Measurements from ENCODE around the gene THBS1. TPM values are rescaled to one million over a fixed set of nuclear protein-coding genes. Genes with fewer than 3 reads are reported as not detected.
A peak's percentile ranks its signal among the peaks of the same experiment; 100 is the strongest.

Gene THBS1
- total RNA-seq (2014; rRNA removed; shearing (Covaris generic)): 3,688 and 5,591 TPM in 2 replicates

DNA sequence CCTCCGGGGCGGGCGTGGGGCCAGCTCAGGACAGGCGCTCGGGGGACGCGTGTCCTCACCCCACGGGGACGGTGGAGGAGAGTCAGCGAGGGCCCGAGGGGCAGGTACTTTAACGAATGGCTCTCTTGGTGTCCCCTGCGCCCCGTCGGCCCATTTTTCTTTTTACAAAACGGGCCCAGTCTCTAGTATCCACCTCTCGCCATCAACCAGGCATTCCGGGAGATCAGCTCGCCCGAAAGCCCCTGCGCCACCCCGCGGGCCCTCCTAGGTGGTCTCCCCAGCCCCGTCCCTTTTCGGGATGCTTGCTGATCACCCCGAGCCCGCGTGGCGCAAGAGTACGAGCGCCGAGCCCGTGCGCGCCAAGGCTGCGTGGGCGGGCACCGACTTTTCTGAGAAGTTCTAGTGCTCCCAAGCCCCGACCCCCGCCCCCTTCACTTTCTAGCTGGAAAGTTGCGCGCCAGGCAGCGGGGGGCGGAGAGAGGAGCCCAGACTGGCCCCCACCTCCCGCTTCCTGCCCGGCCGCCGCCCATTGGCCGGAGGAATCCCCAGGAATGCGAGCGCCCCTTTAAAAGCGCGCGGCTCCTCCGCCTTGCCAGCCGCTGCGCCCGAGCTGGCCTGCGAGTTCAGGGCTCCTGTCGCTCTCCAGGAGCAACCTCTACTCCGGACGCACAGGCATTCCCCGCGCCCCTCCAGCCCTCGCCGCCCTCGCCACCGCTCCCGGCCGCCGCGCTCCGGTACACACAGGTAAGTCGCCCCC is at the start of gene THBS1:
TSS of gene THBS1 (plus strand) at position 595 of the 757 bp plus-strand sequence. CDS start 779 bp downstream, outside the sequence.
- DNase-seq (ENCODE audit: low read depth): peak; percentile 97

DNA sequence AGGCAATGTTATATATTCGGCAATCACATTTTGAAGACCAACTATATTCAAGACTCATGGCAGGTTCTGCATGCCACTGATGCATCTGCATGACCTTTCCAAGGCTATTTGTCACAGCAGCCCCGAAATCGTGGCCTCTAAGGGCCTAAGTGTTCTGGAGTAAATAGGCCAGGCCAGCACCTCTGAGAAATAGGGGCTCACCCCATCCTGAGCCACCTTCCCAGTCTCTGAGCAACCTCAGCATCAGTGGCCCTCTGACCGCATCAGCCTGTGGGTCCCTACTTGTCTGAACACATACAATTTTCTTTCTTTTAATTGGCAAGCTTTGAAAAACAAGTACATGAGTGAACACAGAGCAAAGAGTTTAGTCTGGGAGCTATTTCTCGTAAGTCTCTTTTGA is 45.9 kb upstream of the THBS1 start:
- no peak for DNase-seq (ENCODE audit: low read depth)

DNA sequence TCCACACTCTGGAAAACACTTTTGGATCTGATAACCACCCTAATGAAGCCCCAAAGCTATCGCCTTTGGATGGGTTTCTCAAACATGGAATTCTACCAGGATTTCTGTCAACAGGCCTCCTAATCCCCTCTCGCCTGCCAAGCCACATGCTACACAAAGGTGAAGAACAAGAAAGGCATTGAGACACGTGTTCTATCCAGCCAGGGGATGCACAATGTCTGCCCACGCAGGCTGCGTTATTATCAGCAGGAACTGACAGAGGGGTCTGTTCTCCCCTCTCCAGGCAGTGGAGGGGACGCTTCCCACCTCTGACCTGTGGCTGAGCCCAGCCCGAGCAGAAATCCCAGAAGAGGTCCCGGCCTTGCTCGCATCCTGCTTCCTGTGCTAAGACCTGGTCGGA is 45.4 kb upstream of the THBS1 start:
- no peak for DNase-seq (ENCODE audit: low read depth)

DNA sequence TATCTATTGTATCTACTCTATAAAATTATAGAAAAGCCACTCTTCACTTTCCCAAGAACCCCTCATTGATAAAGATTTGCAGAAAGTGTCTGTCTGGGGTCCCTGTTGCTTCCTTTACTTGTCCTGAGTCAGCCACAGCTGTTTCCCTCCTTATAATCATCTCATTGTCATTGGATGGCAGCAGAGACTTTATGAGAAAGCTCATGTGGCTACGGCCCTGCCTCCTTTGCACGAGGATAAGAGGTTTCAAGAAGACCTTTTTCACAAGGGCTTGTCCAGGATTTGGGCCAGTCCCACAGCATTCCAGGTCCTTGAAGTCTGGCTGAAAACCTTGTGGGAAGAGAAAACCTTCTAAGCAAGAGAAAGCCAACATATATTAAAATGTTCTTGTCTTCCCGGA is 41.9 kb upstream of the THBS1 start:
- DNase-seq (ENCODE audit: low read depth): no peak

DNA sequence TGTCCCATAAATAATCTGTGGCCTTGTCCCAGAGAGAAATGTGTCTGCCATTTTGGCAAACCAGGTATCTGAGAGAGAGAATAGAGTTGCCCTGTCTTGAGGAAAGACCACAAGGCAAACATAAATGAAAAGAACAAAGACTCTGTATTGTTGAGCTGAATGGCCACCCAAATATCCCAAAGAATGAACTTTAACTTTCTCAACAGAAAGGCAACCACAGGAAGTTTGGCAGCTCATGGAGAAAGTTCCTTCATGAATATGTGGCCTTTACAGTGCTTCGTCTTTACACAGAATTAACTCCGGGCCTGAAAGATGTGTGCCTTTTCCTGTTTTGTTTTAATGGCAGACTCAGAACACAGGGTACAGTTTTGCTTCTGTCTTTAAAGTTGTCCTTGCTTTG is 41.4 kb upstream of the THBS1 start:
- DNase-seq (ENCODE audit: low read depth): no peak

DNA sequence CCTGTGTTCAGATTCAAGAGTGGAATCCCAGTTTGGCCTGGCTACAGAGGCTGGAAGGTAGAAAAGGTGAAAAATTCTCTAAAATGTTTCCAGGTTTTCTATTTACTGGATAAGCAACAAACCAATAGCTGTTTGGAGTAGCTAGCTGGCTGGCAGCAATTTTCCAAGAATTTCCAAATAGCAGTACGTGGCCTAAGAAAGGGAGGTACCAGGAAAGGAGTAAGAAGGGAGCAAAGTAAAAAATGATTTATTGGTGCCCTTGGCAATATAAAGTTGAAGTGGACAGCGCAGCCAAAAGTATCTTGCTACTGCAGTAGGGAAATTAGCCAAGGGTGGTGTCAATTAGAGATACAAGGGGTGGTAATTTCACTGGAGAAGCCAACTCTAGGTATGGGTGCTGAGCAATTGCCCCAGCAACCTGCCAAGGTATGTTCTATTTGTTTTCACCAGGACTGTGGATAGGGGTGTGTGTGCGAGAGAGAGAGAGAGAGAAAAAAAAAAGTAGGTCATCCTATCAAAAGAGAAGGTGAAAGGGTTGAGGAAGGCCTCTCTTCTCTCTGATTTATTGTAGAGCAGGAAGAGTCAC is 40.8 kb upstream of the THBS1 start:
- no peak for DNase-seq (ENCODE audit: low read depth)

DNA sequence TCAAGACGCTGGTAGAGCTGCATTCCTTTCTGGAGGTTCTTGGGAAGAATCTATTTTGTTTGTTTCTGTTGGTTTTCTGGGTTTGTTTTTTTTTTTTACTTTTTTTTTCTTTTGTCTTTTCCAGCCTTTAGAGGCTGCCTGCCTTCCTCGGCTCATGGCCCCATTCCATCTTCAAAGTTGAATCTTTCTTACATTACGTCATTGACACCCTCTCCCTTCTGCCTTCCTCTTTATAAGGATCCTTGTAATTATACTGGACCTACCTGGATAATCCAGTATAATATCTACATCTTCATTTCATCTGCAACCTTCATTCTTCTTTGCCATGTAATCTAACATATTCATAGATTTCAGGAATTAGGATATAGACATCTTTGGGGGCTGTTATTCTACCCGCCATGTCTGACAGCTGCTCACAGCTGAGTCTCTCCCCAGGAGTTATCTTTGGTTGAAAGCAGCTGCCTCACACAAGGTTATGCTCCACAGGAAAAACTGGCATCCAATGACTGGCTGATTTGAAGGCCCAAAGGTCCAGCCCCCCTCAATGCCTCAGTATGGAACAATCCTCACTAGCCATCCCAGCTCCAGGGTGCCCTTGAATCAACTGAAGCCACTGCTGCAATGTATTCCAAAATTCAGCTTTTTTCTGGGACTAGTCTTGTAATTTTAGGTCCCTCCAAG is 38.4 kb upstream of the THBS1 start:
- DNase-seq (ENCODE audit: low read depth): no peak

DNA sequence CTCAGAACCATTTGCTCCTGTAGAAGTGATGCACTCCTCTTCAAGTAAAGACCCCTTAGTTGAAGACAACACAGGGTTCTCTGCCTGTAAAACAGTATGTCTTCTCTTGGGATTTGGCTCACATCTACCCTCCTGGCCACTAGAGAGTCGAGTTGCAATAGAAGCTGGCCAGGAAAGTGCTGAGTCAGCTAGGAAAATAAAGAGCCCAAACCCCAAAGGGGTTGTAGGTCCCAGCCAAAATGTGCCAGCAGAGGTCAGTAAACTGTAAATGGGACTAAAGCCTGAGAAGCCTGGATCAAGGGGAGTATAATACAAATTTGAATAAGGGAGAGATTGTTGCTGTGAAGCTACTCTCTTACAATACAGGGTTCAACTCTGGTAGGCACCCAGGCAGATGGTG is 37.2 kb upstream of the THBS1 start:
- DNase-seq (ENCODE audit: low read depth): no peak

DNA sequence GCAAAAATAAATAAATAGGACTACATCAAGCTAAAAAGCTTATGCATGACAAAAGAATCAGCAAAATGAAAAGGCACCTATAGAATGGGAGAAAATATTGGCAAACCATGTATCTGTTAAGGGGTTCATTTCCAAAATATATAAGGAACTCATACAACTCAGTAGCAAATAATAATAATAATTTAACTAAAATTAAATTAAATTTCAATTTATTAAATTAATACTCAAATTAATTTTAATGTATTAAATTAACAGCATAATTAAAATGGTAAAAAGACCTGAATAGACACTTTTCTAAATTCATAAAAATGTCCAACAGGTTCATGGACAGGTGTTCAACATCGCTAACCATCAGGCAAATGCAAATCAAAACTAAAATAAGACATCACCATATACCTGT is 34.0 kb upstream of the THBS1 start:
- no peak for DNase-seq (ENCODE audit: low read depth)

DNA sequence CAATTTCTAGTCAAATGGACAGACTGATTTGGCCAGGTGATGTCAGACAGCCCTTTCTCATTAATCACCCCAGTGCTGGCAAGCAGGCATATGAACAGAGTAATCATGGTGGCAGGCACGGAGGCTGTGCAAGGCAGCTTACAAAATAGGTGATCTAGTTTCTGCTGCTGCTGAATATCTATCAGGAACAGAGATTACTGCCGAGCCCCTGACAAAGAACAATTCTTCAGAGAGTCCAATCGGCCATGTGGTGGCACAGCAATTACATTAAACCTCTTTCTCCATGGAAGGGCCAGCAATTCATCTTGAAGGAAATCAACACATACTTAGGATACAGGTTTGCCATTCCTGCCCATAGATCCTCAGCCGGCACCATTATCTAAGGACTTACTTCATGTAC is 32.3 kb upstream of the THBS1 start:
- DNase-seq (ENCODE audit: low read depth): no peak

DNA sequence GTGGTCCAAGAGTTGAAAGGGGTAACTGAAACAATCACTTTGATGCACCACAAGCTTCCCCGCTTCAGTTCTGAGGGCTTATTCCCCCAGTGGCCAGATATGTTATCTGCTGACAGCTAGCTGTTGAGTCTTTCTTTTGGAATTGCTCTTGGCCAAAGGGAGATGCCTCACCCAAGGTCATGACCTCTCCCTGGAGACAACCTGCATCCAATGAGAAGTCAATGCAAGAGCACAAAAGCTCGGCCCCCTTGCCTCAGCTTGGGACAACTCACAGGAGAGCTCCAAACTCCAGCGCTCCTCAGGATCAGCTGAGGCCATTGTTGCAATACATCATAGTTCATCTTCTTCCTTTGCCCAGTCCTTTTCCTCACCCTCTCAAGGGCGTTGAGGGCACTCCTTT is 31.0 kb upstream of the THBS1 start:
- DNase-seq (ENCODE audit: low read depth): no peak

DNA sequence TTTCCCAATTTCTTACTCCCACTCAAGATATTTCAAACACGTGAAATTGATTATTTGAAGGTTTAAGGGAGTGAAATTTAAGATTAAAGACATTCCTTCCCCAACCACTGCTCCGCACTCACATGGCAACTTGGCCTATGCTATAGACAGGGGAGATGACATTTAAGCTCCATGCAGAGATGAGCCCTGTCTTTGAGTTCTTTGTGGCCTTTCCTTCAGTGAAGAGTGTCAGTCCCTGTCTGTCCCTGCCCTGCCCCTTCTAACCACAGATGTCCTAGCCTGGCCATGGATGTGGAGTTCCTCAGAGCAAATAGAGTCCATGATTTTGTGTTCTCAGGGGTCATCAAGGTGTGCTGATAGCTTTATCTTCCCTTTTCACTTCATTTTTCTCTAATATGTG is 29.4 kb upstream of the THBS1 start:
- DNase-seq (ENCODE audit: low read depth): no peak

DNA sequence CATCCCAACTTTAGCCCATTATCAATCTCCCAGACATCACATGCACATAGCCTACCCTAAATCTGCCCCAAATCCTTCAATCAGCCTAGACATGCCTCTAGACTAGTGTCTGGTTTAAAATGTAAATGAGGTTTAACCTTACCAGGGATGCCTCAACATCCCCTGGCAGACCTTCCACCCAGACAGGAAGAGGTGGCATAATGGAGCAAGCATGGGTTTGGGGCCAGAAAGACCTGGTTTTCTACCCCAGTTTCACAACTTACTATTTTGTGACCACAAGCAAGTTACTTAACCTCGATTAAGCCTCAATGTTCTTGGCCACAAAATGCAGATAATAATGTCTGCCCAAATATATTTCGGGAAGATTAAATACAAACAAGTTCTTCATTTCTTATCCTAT is 28.3 kb upstream of the THBS1 start:
- no peak for DNase-seq (ENCODE audit: low read depth)

DNA sequence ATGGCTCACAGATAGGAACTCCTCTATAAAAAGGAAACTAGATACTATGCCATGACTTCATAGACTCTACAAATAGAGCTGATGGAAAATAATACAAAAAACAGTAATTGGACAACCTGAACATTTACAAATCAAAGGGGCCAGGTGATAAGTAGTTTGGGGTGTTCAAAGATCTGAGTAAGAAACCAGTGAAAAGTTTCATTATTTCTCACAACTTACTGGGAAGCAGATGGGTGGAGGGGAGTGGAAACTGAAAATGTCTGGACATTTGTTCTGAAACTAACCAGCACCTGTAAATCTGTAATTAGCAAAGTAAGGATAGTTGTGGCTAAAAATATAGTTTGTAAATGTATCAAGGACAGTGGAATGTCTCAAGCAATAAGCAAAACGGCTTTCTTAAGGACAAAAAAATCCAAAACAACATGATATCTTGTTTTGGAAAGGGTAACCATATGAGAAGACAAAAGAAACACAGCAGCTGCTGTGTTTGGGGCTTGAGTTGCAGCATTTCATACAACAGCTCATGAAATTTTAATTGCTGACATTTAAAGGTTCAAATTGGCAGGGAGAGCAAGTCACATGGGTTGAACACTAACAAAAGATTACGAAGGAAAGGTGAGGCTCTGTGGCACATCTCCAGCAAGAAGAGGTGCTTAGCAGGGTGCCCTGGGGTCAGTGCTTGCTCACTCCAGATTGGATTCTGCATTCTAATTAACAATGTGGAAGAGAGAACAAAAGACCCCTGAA is 26.8 kb upstream of the THBS1 start:
- peak; percentile 17 for DNase-seq (ENCODE audit: low read depth)

DNA sequence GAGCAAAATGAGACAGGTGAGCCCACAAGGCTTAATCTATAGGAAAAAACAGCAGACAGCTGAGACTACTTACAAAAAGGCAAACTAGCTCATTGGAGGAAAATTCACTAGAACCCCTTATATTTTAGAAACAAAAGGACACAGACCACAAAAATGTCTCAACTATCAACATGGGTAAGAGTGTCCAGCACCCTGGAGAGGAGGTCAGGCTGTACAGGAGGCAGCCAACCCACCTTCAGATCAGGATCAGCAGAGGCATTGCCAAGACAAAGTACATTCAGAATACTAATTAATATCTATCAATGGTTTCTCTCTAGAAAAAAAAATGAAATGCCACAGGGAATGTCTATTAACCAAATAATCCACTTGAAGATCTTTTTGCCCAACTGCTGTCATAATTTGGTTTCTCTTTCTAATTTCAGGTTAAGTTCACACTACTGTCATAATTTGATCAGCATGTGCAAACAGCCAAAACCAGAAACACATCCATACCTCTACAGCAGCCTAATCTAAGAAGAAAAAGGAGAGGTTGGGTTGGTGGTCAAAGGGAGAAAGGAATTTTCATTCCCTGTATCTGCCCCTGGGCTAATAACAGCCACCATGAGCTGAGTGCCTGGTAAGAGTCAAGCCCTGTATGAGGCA is 26.0 kb upstream of the THBS1 start:
- peak; percentile 32 for DNase-seq (ENCODE audit: low read depth)

DNA sequence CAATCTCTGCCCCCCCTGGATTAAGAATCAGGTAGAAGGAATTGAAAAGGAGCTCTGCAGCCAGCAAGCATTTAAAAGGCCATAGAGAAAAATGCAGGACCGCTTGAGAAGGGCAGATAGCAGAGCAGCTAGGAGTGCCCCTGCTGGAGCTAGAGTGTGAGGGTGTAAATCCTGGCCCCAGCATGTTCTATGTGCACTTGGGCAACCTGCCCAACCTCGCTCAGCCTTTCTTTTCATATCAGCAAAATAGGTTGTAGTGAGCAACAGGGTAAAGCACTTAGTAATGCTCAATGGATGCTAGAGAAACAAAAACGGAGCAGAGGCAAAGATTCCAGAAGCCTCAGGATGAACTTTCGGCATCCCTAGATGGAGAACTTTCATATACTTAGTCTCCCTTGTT is 25.0 kb upstream of the THBS1 start:
- DNase-seq (ENCODE audit: low read depth): no peak

DNA sequence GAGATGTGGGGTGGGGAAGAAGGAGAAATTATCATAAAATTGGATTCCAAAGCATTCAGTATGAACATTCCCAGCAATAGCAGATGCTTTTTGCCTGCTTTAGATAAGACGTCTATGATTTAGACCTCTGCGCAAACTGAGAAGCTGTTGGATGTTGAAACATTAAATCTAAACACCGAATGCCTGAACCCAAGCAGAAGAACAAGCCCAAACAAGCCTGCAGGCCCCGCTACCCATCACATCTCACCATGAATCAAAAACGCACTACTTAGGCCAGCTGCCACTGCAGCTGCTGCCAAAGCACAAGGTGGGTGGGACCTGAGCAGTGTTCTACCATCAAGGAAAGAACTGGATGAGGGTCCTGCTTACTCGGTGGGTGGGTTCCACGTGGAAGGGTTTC is 24.4 kb upstream of the THBS1 start:
- no peak for DNase-seq (ENCODE audit: low read depth)

DNA sequence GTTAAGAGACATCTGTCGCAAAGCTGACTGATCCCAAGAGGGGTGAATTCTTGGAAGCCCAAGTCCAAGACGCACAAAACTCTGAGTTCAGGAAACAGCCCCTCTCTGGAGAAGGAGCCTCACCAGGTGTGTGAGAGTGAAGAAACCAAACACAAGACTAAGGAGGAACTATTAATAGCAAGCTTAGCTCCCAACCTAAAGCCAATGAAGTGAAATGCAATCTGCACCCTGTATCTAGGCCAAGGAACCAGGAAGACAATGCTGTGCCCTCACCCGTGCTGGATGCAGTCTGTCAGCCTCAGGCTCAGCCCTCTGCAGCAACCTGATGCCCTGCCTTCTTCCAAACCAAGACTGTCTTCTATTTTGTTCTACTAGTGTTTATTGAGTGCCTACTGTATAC is 22.5 kb upstream of the THBS1 start:
- DNase-seq (ENCODE audit: low read depth): no peak

DNA sequence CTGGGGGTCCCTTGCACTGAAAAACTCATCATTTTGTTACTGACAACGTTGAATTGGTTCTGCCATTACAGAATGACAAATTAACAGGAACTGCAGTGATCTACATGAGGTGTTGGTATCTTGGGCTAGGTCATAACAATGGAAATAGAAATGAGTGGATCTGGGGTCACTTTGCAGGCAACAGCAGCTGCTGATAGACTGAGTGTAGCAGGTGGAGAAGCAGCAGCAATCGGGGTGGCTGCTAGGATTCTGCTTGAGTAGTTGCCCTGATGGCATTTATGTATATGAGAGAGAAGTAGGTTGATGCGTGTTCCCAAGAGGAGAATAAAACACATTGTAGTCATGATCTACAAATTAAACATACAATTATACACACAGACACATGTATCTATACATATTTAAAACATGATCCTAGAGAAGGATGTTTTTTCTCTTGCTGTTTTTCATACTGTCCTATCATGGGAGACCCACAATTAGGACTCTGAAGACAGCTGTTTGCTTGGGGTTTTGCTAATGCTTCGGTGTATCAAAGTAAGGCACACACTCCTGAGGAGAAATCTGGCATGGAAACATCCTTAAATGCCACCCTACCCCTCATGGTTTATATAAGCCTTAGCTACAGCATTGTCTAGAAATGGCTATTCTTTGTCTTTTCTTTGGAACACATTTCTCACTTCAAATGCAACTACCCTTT is 15.8 kb upstream of the THBS1 start:
- no peak for DNase-seq (ENCODE audit: low read depth)

DNA sequence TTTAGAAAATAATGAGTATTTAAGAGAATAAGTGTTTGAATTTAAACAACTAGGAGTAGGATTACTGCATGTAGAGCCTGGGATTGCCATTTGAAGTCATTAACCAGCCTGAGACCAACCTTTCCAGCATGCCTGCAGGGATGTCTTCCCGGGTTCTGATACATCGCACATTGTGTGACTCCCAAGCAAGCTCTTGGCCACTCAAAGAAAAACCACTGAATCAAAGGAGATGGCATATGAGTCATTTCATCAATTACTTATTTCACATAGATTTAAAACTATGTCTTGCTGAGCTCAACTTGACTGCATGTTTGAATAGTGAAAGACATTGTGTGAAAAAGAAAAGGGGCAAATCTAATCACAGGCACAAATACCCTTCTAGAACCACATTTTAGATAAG is 15.0 kb upstream of the THBS1 start:
- peak; percentile 29 for DNase-seq (ENCODE audit: low read depth)

DNA sequence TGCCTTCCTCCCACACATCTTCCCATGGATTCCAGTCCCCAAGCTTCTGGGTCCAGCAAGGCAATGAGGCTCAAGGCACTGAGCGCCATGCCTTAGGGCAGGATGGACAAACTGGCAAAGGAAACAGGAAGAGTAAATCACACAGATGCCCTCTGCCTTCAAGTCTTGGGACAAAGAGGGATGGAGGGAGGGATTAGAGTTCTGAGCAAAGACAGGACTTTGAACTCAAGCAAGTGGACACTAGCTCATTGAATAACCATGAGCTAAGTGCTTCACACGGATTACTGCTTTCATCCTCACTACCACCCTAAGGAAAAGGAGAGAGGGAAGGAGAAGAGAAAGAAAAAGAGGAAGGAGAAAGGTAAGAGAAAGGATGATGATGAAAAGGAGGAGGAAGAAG is 7.6 kb upstream of the THBS1 start:
- peak; percentile 45 for DNase-seq (ENCODE audit: low read depth)
